ENCODE data around the gene KLHL40.

- TF ChIP-seq CTCF (conservative IDR thresholded peaks at IDR 0.05; ENCODE audit: low read depth, low read length) (no peak), EZH2 (IDR thresholded peaks at IDR 0.05; ENCODE audit: borderline replicate concordance, low read depth, low read length, poor library complexity, severe bottlenecking) (no peak)
These were observed 33.9 kb upstream of the KLHL40 start for GRCh38 chr3:42651248-42652091.
